Smooth muscle cell of the brain vasculature (primary cell): Measurements from ENCODE around the gene SEMA4D.

Experiments used
- DNase-seq: peaks from one replicate; pipeline ENCODE4 v3.0.0-alpha.2; 2012; ENCODE audit warnings: low read depth, low spot score

The SEMA4D gene

DNA sequence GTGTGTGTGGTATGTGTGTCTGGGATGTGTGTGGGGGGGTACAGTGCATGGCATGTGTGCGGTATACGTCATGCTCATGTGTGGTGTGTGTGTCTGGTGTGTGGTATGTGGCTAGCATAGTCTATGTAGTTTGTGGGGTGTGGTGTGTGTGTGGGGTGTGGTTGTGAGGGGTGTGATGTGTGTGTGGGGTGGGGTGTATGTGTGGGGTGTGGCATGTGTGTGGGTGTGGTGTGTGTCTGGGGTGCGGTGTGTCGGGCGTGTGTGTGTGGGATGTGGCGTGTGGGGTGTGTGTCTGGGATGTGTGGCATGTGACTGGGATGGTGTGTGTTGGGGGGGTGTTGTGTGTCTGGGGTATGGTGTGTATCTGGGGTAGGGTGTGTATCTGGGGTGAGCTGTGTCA lies 127.3 kb downstream of the SEMA4D start:
- no peak for DNase-seq

DNA sequence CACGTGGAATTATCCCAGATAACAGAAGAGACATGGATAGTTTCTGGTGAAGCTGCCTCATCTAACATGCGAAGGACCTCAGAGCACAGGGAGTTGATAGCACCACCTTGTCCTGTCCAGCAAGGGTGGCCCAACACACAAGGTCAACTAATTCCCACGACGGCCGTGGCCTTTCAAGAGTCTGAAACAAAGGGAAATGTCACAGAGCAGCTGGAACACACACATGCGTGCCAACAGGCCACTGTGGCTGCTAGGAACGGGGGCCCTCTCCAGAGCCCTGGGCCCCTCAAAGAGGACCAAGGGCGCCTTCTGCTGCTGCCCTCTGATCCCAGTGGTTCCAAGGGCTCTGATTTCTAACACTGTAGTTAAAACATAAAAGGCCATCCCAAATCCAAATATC lies 128.9 kb downstream of the SEMA4D start:
- DNase-seq, result no peak

DNA sequence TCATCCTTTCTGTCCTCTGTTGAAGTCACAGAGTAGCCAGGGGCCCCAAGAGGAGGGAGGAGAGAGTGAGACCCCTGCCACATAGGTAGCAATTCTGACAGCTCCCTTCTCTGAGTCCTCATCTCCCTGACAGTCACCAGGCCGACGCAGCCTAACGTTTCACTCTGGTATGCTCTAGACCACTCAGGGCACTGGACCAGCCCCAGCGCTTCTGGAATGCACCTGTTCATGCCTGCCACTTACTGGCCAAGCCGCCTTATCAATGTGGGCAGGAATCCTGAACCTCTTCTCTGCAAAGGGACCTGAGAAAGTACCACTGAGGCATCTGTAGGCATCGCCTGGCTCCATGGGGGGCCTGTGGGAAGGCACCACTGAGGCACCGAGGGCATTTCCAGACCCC lies 129.4 kb downstream of the SEMA4D start:
- no peak for DNase-seq

DNA sequence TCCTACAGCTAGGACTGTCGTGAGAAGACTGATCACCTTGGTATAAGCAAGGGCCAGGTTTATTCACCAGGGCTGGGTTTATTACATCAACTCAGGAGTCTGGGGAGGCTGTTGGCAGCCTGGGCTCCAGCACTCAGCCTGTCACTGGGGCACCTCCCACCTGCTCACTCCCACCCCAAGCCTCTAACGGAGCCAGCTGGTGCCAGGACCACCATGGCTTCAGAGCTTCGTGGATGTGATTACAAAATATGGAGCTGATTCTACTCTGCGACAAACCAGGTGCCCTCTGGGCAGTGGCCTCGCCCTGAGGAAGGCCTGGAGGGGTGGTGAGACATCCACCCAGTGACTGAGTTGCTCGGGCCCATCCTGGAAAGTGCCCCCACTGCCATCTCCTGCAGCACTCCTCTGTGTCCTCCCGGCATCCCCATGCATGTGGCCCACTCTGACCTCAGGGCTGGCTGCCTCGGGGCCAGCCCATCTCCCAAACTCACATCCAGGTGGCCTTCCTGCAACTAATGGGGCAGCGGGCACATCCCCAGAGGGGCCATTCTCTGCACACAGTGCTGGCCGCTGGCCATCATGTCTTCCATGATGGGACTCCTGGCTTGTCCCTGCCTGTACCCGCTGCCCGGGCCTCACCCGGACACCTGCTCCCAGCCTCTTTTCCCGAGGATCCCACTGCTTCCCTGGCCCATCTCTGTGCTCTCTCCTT lies 130.0 kb downstream of the SEMA4D start:
- no peak for DNase-seq

DNA sequence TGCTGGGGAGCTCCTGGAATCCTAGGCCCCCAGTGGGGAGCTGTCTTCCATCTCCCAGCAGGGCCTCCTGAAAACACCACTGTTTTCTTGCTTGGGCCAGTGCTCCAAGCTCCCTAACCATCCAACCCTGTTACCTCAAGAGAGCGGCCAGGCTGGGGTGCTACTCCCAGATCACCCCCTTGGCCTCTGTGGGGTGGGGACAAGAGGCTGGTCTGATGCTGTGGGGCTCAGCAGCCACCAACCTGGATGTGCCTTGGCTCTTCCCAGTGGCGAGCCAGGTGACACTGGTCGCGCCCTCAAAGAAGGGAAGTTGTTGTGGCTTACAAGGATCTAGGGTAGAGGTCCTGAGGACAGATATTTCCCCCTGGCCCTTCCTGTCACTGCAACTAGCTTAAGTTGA lies 130.6 kb downstream of the SEMA4D start:
- no peak for DNase-seq

DNA sequence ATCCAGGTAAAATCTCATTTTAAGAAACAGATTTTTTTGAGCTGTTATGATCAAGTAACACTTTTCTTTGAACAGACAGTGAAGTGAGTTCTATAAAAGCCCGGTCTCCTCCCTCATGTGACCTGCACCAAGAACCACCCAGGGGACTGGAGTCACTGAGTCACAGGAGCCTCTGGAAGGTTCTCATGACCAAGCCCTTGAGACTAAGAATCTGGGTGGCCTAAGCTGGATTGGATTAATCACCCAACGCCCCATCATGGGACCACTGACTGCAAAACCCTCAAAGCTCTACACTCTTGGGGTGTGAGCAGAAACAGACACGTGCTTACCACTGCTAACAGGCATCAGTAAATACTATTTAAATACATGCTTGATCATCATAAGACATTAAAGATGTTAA lies 131.2 kb downstream of the SEMA4D start:
- no peak for DNase-seq

DNA sequence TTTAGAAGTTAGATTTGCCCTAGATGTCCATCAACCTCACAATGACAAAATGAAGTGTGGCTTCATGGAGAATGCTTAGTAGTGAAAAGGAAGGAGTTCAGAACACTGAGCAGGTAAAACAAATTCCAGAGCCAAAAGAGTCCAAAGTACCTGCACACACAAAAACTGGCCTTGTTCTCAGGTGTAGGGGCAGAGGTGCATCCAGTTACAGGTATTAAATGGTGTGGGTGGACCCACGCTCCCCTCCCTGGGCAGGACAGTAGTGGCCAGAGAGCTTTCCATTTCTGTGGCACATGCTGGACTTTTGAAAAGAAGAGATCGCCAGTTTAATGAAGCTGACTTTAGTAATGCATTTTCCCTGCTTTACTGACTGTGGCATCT lies 132.4 kb downstream of the SEMA4D start:
- no peak for DNase-seq

DNA sequence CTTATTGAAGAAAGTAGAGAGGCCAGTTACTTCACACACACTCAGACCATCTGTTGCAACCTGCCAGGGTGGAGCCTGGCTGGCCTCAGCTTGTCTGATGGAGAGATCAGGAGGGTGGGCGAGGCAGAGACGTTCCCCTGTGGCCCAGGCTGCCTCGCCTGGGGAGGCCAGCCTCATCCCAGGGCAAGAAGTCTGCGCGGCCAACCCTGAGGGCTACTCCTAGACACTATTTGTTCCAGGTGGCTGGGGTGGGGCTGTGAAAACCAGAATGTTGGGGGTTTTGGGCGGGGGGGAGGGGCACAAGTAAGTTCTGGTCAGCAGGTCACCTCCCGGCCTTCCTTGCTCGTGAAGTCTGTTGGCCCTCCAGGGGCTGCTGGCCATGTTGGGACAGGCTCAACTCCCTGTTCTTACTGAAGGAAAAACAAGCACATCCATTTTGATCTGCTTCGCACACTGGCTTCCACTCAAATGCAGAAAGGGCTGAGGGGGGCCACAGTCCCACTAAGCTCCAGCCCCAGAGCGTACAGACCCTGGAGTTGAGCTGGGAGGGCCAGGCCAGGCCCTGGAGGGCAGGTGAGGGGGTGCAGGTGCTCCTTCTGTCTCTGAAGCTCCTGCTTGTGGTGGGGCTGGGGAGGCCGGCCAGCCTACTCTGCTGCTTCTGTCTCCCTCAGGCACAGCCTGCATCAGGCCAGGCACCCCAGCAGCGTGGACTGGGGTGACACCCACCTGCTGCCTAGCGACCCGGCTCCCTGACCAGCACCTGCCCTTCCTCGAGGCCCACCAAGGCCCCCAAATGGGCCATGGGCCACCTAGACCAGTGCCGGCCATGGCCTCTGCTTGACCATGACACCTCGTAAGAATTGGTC lies 133.0 kb downstream of the SEMA4D start:
- no peak for DNase-seq

DNA sequence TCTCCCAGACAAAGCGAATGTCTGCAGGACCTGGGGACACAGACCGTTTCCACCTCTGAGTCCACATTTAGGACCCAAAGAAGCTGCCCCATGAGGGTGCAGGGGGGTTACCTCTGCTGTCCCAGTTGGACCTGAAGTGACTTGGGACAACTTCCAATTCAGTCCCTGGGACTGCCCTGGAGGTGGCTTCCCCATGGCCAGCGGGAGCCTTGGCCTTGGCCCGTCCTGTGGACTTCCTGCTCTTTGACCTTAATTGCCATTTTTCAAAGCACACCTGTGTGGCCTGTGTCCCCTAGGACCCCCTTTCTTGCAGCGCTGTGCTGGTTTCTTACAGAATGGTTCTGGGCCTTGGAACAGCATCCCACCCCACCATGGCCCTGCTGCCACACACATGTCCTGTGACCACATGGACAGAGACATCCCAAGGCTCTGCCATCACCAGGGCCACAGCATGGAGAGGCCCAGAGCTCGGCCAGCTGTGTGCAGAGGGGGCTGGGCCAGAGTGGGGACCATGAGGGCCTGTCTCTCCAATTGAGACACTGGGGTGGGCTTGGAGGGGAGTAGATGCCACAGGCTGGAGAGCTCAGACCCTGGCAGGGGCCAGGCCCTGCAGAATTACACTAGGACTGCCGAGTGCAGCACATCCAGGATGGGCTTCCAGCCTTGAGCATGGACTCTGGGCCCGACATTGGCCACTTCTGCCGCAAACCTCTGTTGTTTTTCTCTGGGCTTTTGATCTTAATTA lies 133.8 kb downstream of the SEMA4D start:
- DNase-seq, result no peak

DNA sequence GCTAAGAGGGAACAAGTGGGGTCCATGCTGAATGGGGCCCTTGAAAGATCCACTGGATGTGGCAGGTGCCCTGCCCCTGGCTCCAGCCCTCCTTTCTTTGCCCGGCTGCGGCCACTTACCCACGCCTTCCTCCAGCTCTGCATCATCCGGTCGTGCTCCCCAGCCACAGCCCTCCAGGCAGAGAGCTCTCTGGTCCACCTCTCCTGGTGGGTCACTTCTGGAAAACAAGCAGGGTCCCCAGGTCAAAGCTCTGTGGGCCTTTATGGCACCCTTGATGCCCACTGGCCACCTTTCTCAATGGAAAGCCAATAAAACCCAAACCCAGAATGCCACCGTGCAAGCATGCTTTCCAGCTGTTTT lies 134.6 kb downstream of the SEMA4D start:
- no peak for DNase-seq

DNA sequence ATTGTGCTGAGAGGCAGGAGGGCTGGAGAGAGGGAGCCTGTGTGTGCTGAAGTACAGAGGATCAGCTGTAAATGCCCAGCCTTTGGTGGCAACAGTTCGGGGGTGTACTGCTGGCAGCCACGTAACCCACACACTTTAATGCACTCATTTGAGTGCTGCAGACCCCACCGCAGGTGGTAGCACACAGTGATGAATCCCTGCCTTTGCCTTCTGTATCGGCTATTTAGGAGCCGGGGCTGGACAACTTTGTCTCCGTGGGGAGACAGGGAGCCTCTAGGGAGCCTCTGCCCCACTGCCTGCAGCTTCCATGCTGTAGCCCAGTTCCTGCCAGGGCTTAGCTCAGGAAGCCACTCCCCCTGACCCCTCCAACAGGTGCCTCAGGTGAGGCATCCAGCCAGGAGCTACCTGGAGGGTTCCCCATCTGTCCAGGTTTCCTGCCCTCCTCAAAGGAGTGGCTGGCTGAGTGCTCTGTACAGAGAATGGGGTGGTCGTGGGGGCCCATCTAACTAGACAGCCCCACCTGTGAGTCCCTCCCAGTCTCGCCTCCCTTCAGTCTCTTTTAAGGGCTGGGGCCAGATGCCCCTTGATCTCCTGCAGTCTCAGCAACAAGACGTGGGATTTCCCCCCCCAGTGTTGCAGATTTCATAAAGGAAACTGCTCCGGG lies 135.1 kb downstream of the SEMA4D start:
- no peak for DNase-seq

DNA sequence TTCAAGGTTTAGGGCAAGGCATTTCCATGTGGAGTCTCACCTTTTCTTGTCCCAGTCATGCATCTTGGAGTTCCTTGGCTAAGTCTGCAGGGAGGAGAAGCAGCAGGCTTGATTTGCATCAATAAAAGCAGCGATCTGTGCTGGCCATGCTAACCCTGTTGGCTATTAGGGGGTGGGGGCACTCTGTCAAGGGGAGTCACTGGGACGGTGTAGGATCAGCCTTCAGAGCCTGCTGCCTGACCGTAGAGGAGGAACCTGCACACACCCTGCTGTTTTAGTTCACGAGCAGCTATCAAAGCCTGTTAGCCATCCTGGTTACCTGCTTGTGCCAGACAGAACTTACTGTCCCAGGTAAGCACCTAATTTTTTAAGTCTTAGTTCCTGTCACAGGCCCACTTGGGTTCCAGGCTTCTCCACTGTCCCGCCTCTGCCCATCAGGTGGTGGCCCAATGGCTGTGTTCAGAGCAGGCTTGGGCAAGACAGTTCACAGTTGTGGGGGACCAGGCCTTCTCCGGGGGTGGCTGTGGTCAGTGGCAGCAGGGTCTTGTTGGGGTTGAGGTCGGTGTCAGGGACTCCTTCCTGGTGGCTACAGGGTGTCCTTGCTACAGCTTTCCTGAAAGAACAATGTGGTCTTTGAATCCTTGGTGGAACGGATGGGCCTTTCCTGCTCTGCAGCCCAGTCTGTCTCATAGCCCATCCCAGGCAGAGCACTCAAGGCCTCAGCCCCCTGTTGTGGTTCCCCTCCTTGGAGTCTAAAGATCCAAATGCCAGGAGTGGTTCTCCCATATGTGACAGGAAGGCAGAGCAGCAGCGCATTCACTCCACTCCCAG lies 135.9 kb downstream of the SEMA4D start:
- DNase-seq, result no peak

DNA sequence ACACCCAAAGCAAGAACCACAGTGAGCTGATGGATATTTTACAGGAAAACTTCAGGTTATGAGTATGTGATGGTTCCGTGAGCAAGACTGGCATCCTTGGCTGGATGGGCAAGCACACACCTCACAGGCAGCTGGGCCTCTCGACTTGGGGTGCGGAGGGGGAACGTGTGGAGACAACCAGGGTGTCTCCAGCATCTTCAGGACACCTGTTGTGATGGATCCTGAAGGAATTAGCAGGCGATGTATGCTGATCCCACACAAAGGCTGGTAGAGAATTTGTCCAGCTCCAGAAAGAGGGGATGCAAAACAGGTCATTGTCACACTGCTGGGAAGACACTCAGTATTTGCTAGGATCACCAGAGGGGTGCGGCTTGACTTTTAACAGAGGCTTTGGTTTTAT lies 136.9 kb downstream of the SEMA4D start:
- no peak for DNase-seq

DNA sequence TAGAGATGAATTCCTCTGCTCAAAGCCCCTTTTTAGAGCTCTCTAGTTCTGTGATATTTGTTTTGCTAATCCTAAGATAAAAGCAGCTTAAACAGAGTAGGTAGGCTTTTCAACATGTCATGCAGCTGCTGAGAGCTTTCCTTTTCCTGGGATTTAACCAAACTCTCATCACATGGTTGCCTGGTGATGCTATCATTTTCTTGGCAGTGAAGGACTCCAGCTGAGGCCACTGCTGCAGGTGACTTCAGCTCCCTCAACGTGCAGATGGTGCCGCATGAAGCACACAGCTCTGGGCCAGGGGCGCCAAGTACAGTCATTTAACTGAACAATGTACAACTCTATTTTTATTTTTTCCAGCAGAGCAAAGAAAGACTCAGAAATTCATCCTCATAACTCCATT lies 137.4 kb downstream of the SEMA4D start:
- no peak for DNase-seq

DNA sequence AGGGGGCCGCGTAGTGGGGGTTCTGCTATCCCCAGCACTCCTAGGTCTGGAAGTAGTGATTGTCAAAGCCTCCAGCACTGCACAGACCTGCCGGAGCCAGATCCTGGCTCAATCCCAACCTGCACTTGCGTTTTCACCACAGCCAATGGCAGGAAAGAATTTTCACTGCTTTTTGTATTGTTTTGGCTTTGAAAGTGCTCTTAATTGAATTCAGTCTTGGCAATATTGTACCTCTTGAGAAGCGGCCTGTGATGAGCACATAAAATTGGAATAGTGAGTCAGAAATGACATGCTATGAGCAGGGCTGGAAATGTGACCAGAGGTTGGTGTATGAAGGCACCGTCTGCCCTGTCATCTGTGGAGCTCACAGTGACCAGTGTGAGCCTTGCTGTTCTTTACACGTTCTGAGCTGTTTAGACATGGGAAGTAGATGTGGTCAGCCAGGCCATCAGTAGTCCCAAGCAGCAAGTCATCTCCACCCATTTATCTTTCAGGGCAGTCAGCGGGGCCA lies 138.1 kb downstream of the SEMA4D start:
- DNase-seq, result no peak

DNA sequence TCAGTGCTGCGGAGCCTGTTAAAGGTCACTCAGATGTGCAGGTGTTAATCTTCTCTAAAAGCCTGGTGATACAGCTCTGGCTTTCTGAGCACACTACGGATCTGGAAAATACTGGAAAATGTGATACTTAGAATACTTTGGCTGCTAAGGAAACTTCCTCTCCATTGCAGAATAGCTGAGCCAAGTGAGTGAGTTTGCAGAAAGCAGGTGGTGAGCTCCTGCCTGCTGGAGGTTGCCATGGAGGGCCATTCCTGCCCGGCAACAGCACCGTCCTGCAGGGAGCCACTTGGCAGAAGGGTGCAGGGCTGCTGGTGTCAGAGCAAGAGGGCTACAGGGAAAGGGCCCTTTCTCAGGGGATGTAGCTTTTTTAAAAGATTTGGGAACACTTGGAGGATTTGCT lies 138.9 kb downstream of the SEMA4D start:
- DNase-seq, result no peak

DNA sequence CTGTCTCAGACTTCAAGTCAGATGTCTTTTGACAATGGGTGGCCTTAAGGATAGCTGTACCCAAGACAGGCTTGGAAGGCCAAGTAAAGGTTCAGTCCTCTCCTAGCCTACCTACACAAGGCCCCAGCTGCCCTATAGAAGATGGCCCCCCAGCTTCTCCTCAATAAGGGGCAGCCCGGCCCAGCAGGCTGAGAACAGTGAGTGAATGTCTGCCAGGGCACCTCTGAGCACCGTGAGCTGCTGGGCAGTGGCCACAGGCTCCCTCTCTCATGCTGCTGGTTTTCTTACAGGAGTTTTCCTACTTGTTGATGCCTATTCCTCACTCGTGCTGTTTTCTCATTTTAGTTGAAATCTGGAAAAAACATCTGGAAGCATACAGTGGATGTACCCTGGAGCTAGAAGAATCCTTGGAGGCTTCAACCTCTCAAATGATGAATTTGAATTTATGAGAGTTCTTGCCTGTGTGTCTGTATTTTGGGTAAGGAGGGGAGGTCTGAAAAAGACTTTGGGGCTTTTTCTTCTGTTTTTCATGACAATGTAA lies 139.5 kb downstream of the SEMA4D start:
- DNase-seq, result no peak

DNA sequence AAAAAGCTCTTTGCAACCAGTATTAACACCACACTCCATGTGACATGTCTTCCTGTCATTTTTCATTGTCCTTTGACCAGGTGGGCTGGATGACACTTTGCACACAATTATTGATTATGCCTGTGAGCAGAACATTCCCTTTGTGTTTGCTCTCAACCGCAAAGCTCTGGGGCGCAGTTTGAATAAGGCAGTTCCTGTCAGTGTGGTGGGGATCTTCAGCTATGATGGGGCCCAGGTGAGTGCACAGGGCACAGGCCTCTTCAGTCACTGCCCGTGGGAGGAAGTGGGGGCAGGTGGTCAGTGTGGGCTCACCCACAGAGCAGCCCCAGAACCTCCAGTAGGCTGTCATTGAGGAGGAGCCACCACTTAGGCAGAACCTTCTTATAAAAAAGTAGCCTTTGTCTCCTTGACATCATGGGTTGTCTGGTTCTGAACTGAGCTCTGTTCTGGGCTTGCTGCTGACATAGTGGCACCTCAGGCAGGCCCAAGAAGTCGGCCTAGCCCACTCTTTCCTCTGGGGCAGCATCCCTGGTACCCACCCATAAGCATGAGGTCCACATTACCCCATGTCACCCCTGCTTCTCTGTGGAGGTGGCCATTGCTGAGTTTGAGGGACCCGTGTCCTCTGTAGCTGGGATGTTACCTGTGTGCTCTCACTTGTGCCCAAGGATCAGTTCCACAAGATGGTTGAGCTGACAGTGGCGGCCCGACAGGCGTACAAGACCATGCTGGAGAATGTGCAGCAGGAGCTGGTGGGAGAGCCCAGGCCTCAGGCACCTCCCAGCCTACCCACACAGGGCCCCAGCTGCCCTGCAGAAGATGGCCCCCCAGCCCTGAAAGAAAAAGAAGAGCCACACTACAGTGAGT lies 140.3 kb downstream of the SEMA4D start:
- no peak for DNase-seq

DNA sequence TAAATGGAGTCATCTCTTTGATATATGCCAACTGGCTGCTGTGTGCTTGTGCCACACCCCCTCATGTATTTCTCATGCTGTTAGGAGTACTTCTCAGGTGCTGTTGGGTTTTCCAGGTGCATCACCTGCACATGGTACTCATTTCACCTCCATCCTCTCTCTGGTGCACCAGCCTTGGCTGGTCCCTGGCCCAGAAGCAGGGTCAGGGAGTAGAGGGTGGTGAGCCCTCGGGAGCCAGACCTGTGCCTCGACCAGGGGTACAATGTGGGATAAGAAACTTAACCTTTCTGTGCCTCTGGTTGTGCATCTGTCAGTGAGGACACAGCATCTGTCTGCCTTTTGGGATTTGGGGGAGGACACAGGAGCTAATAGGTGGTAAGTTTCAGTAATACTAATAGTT lies 141.1 kb downstream of the SEMA4D start:
- DNase-seq, result no peak

DNA sequence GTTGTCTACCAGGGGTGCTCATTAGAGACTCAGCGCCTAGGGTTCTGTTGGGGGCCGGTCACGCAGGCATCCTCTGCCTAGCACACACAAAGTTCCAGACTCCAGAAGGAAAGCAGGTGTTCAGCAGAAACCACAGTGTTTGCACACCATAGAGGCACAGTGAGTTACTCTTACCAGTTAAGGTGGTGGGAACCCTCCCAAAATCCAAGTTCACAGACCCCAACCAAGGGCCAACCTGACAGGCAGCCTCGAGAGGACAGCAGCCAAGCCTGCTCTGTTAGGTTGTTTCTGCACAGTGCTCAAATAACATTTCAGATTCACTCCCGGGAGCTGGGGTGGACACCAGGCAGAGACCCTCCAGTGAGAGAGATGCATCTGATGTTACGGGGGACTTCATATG lies 143.4 kb downstream of the SEMA4D start:
- DNase-seq, result no peak
